GM18508 (cell line): Measurements from ENCODE around the gene MAP2K3.

ENCODE experiments used
- ATAC-seq: cut with Tn5 transposase; IDR thresholded peaks from one replicate; pipeline ENCODE4 v1.9.1; 2021; ENCODE audit warnings: moderate number of reproducible peaks; ENCODE audit not compliant: insufficient read depth, unreplicated experiment

Gene MAP2K3

GRCh38 chr17:21252289-21252795 is 32.2 kb upstream of the MAP2K3 start:
- no peak for ATAC-seq

- no peak for ATAC-seq
These were observed 31.5 kb upstream of the MAP2K3 start, which contains the start of gene NATD1 for GRCh38 chr17:21252796-21253645. TSS of gene NATD1 (minus strand) at chr17:21253410. CDS start at chr17:21253264, 146 bp downstream.

- no peak for ATAC-seq
These were observed 30.7 kb upstream of the MAP2K3 start for GRCh38 chr17:21253646-21254441.

- no peak for ATAC-seq
These were observed 25.9 kb upstream of the MAP2K3 start for GRCh38 chr17:21258593-21258992.

- ATAC-seq: no peak
These were observed 22.1 kb upstream of the MAP2K3 start for GRCh38 chr17:21262259-21262993.

- ATAC-seq: no peak
These were observed 21.1 kb upstream of the MAP2K3 start for GRCh38 chr17:21263376-21263775.

GRCh38 chr17:21268596-21269188 is 15.8 kb upstream of the MAP2K3 start:
- no peak for ATAC-seq

- ATAC-seq: no peak
These were observed 15.1 kb upstream of the MAP2K3 start for GRCh38 chr17:21269394-21269793.

GRCh38 chr17:21271454-21272183 is 12.9 kb upstream of the MAP2K3 start:
- ATAC-seq: no peak

GRCh38 chr17:21272250-21272649 is 12.3 kb upstream of the MAP2K3 start:
- ATAC-seq: no peak

- no peak for ATAC-seq
These were observed 11.4 kb upstream of the MAP2K3 start for GRCh38 chr17:21272881-21273792.

GRCh38 chr17:21275047-21275578 is 9.4 kb upstream of the MAP2K3 start:
- peak; percentile 6 for ATAC-seq

- ATAC-seq: peak; percentile 54
These were observed 8.8 kb upstream of the MAP2K3 start for GRCh38 chr17:21275579-21276263.

- no peak for ATAC-seq
These were observed 8.3 kb upstream of the MAP2K3 start for GRCh38 chr17:21276264-21276588.

GRCh38 chr17:21277332-21277731 is 7.2 kb upstream of the MAP2K3 start:
- no peak for ATAC-seq

- ATAC-seq: no peak
These were observed 5.9 kb upstream of the MAP2K3 start for GRCh38 chr17:21278450-21279197.

GRCh38 chr17:21279198-21279535 is 5.3 kb upstream of the MAP2K3 start:
- no peak for ATAC-seq
